UCSD-AML1 (cell line): ENCODE measurements around the gene PVALB.
"Not testable (repeated sequence)": the region's sequence is repeated elsewhere in the genome, so short reads cannot be mapped to it uniquely, and the experiment has no call there.

Experiments
- DNase-seq: peaks from one replicate; lab custom pipeline; 2025; ENCODE audit not compliant: unreplicated experiment; lab: John Stamatoyannopoulos, UW

PVALB gene

GRCh38 chr22:36758792-36759271, 58.0 kb downstream of the PVALB start:
- DNase-seq: no peak

GRCh38 chr22:36757668-36758211, 59.1 kb downstream of the PVALB start:
- DNase-seq: peak; percentile 74

- DNase-seq: no peak
These were observed 59.8 kb downstream of the PVALB start for GRCh38 chr22:36756746-36757655.

- no peak for DNase-seq
These were observed 60.8 kb downstream of the PVALB start for GRCh38 chr22:36756031-36756430.

GRCh38 chr22:36755316-36755715, 61.5 kb downstream of the PVALB start:
- no peak for DNase-seq

- not testable (repeated sequence) for DNase-seq
These were observed 62.0 kb downstream of the PVALB start for GRCh38 chr22:36754881-36755280.

- no peak for DNase-seq
These were observed 62.9 kb downstream of the PVALB start for GRCh38 chr22:36753916-36754315.

GRCh38 chr22:36753120-36753802, 63.6 kb downstream of the PVALB start:
- no peak for DNase-seq
